ENCODE measurements around the gene ITPR2. TPM values are rescaled to one million over a fixed set of nuclear protein-coding genes. Genes with fewer than 3 reads are reported as not detected.
A peak's percentile ranks its signal among the peaks of the same experiment; 100 is the strongest.

ITPR2 gene
- polyA plus RNA-seq, 1 donor, result 12.5 TPM

GRCh38 chr12:26848156-26848825 lies 15.3 kb upstream of the ITPR2 start:
- 40% methylated on average over 1 of the region's 6 CpGs for WGBS (ENCODE audit: insufficient coverage, low lambda C conversion rate)
- Histone ChIP-seq H3K4me3 (ENCODE audit: low read length) (no peak overlapping the region), H3K27me3 (ENCODE audit: control insufficient read depth, insufficient read depth, low read length) (no peaks in the 10 kb centered on the region), H3K9me3 (ENCODE audit: control insufficient read depth, low read depth, low read length) (no peaks in the 10 kb centered on the region), H3K36me3 (ENCODE audit: control insufficient read depth, insufficient read depth, low read length) (no peaks in the 10 kb centered on the region), H3K4me1 (ENCODE audit: control insufficient read depth, insufficient read depth, low read length) (peaks cover 6% of the 10 kb centered on the region), H3K27ac (ENCODE audit: low read length) (no peak overlapping the region)
- no peak for DNase-seq

- Histone ChIP-seq H3K27ac (ENCODE audit: low read length) (no peak overlapping the region), H3K4me1 (ENCODE audit: control insufficient read depth, insufficient read depth, low read length) (peaks cover 6% of the 10 kb centered on the region), H3K36me3 (ENCODE audit: control insufficient read depth, insufficient read depth, low read length) (no peaks in the 10 kb centered on the region), H3K9me3 (ENCODE audit: control insufficient read depth, low read depth, low read length) (no peaks in the 10 kb centered on the region), H3K27me3 (ENCODE audit: control insufficient read depth, insufficient read depth, low read length) (no peaks in the 10 kb centered on the region), H3K4me3 (ENCODE audit: low read length) (no peak overlapping the region)
- 100% methylated on average over 2 of the region's 5 CpGs for WGBS (ENCODE audit: insufficient coverage, low lambda C conversion rate)
- DNase-seq, result no peak
These were observed 14.4 kb upstream of the ITPR2 start for GRCh38 chr12:26847431-26847830.

- peaks cover 6% of the 10 kb centered on the region for H3K4me1 ChIP-seq (ENCODE audit: control insufficient read depth, insufficient read depth, low read length)
- WGBS (ENCODE audit: insufficient coverage, low lambda C conversion rate), result 82% methylated on average over 4 of the region's 5 CpGs
- H3K9me3 ChIP-seq (ENCODE audit: control insufficient read depth, low read depth, low read length), result no peaks in the 10 kb centered on the region
- H3K4me3 ChIP-seq (ENCODE audit: low read length), result no peak overlapping the region
- H3K27ac ChIP-seq (ENCODE audit: low read length), result no peak overlapping the region
- DNase-seq, result no peak
- H3K36me3 ChIP-seq (ENCODE audit: control insufficient read depth, insufficient read depth, low read length), result no peaks in the 10 kb centered on the region
- no peaks in the 10 kb centered on the region for H3K27me3 ChIP-seq (ENCODE audit: control insufficient read depth, insufficient read depth, low read length)
These were observed 13.4 kb upstream of the ITPR2 start for GRCh38 chr12:26846416-26846815.

- Histone ChIP-seq H3K27ac (ENCODE audit: low read length) (no peak overlapping the region), H3K27me3 (ENCODE audit: control insufficient read depth, insufficient read depth, low read length) (no peaks in the 10 kb centered on the region), H3K9me3 (ENCODE audit: control insufficient read depth, low read depth, low read length) (no peaks in the 10 kb centered on the region), H3K36me3 (ENCODE audit: control insufficient read depth, insufficient read depth, low read length) (no peaks in the 10 kb centered on the region), H3K4me3 (ENCODE audit: low read length) (no peak overlapping the region), H3K4me1 (ENCODE audit: control insufficient read depth, insufficient read depth, low read length) (peaks cover 6% of the 10 kb centered on the region)
- no CpG with 5 or more reads among the region's 4 CpGs for WGBS (ENCODE audit: insufficient coverage, low lambda C conversion rate)
- peak; percentile 21 to 47 for DNase-seq
These were observed 13.0 kb upstream of the ITPR2 start for GRCh38 chr12:26845984-26846383.

- Histone ChIP-seq H3K9me3 (ENCODE audit: control insufficient read depth, low read depth, low read length) (no peaks in the 10 kb centered on the region), H3K27me3 (ENCODE audit: control insufficient read depth, insufficient read depth, low read length) (no peaks in the 10 kb centered on the region), H3K4me3 (ENCODE audit: low read length) (no peak overlapping the region), H3K4me1 (ENCODE audit: control insufficient read depth, insufficient read depth, low read length) (peaks cover 6% of the 10 kb centered on the region), H3K27ac (ENCODE audit: low read length) (no peak overlapping the region), H3K36me3 (ENCODE audit: control insufficient read depth, insufficient read depth, low read length) (no peaks in the 10 kb centered on the region)
- WGBS (ENCODE audit: insufficient coverage, low lambda C conversion rate), result 6% methylated on average over 3 of the region's 11 CpGs
- peak in 1 of 2 donors; percentile 31 for DNase-seq
These were observed 12.2 kb upstream of the ITPR2 start for GRCh38 chr12:26845057-26845666.

GRCh38 chr12:26843311-26843710 lies 10.3 kb upstream of the ITPR2 start:
- Histone ChIP-seq H3K4me3 (ENCODE audit: low read length) (no peak overlapping the region), H3K4me1 (ENCODE audit: control insufficient read depth, insufficient read depth, low read length) (peaks cover 6% of the 10 kb centered on the region), H3K27ac (ENCODE audit: low read length) (no peak overlapping the region), H3K9me3 (ENCODE audit: control insufficient read depth, low read depth, low read length) (peaks cover 6% of the 10 kb centered on the region), H3K36me3 (ENCODE audit: control insufficient read depth, insufficient read depth, low read length) (no peaks in the 10 kb centered on the region), H3K27me3 (ENCODE audit: control insufficient read depth, insufficient read depth, low read length) (no peaks in the 10 kb centered on the region)
- 82% methylated on average over 2 of the region's 2 CpGs for WGBS (ENCODE audit: insufficient coverage, low lambda C conversion rate)
- no peak for DNase-seq

- no peak for DNase-seq
- WGBS (ENCODE audit: insufficient coverage, low lambda C conversion rate), result no CpG with 5 or more reads among the region's 5 CpGs
- Histone ChIP-seq H3K4me1 (ENCODE audit: control insufficient read depth, insufficient read depth, low read length) (peaks cover 3% of the 10 kb centered on the region), H3K9me3 (ENCODE audit: control insufficient read depth, low read depth, low read length) (peaks cover 6% of the 10 kb centered on the region), H3K36me3 (ENCODE audit: control insufficient read depth, insufficient read depth, low read length) (no peaks in the 10 kb centered on the region), H3K27me3 (ENCODE audit: control insufficient read depth, insufficient read depth, low read length) (no peaks in the 10 kb centered on the region), H3K4me3 (ENCODE audit: low read length) (no peak overlapping the region), H3K27ac (ENCODE audit: low read length) (no peak overlapping the region)
These were observed 8.1 kb upstream of the ITPR2 start for GRCh38 chr12:26841085-26841484.

GRCh38 chr12:26839512-26839911 lies 6.5 kb upstream of the ITPR2 start:
- no peak overlapping the region for H3K4me3 ChIP-seq (ENCODE audit: low read length)
- H3K9me3 ChIP-seq (ENCODE audit: control insufficient read depth, low read depth, low read length), result peaks cover 6% of the 10 kb centered on the region
- H3K27ac ChIP-seq (ENCODE audit: low read length), result no peak overlapping the region
- H3K4me1 ChIP-seq (ENCODE audit: control insufficient read depth, insufficient read depth, low read length), result no peaks in the 10 kb centered on the region
- DNase-seq, result no peak
- no peaks in the 10 kb centered on the region for H3K36me3 ChIP-seq (ENCODE audit: control insufficient read depth, insufficient read depth, low read length)
- no CpG with 5 or more reads among the region's 3 CpGs for WGBS (ENCODE audit: insufficient coverage, low lambda C conversion rate)
- no peaks in the 10 kb centered on the region for H3K27me3 ChIP-seq (ENCODE audit: control insufficient read depth, insufficient read depth, low read length)

- Histone ChIP-seq H3K27me3 (ENCODE audit: control insufficient read depth, insufficient read depth, low read length) (no peaks in the 10 kb centered on the region), H3K4me1 (ENCODE audit: control insufficient read depth, insufficient read depth, low read length) (no peaks in the 10 kb centered on the region), H3K9me3 (ENCODE audit: control insufficient read depth, low read depth, low read length) (peaks cover 6% of the 10 kb centered on the region), H3K27ac (ENCODE audit: low read length) (no peak overlapping the region), H3K4me3 (ENCODE audit: low read length) (no peak overlapping the region), H3K36me3 (ENCODE audit: control insufficient read depth, insufficient read depth, low read length) (no peaks in the 10 kb centered on the region)
- DNase-seq, result no peak
- WGBS (ENCODE audit: insufficient coverage, low lambda C conversion rate), result no CpG with 5 or more reads among the region's 24 CpGs
These were observed 6.0 kb upstream of the ITPR2 start for GRCh38 chr12:26838888-26839416.

GRCh38 chr12:26836201-26836600 lies 3.2 kb upstream of the ITPR2 start:
- no peaks in the 10 kb centered on the region for H3K36me3 ChIP-seq (ENCODE audit: control insufficient read depth, insufficient read depth, low read length)
- no peaks in the 10 kb centered on the region for H3K27me3 ChIP-seq (ENCODE audit: control insufficient read depth, insufficient read depth, low read length)
- no peak overlapping the region for H3K4me3 ChIP-seq (ENCODE audit: low read length)
- H3K9me3 ChIP-seq (ENCODE audit: control insufficient read depth, low read depth, low read length), result peaks cover 8% of the 10 kb centered on the region
- H3K27ac ChIP-seq (ENCODE audit: low read length), result no peak overlapping the region
- peaks cover 2% of the 10 kb centered on the region for H3K4me1 ChIP-seq (ENCODE audit: control insufficient read depth, insufficient read depth, low read length)
- no peak for DNase-seq
- 90% methylated on average over 2 of the region's 2 CpGs for WGBS (ENCODE audit: insufficient coverage, low lambda C conversion rate)

Data from large intestine (tissue), 3 donors.